OCI-LY1 (cell line): ENCODE results near the gene ERMAP.
"Not testable (repeated sequence)": the region's sequence is repeated elsewhere in the genome, so short reads cannot be mapped to it uniquely, and the experiment has no call there.

Source experiments
- H2AFZ ChIP-seq: fragments of 200-600 bp; sonication (generic), shearing (Covaris generic); 2 replicates; pipeline ENCODE4 v1.6.0; 2014; ENCODE audit warnings: antibody characterized with exemption, mild to moderate bottlenecking, low read length
- H3F3A ChIP-seq: fragments of 200-600 bp; sonication (generic), shearing (Covaris generic); 2 replicates; pipeline ENCODE4 v1.6.0; 2014; ENCODE audit warnings: mild to moderate bottlenecking, antibody characterized with exemption, low read length, moderate library complexity; ENCODE audit not compliant: insufficient read depth
- H3K27ac ChIP-seq: fragments of 200-600 bp; sonication (generic); 2 replicates; pipeline ENCODE4 v1.5.1; 2014; ENCODE audit warnings: low read length, mixed run types, mild to moderate bottlenecking, low read depth; ENCODE audit not compliant: poor library complexity, severe bottlenecking
- H3K27me3 ChIP-seq: fragments of 200-600 bp; sonication (generic); 2 replicates; pipeline ENCODE4 v1.6.0; 2014; ENCODE audit warnings: antibody characterized with exemption, mild to moderate bottlenecking, low read length, moderate library complexity; ENCODE audit not compliant: insufficient read depth
- H3K36me3 ChIP-seq: fragments of 200-600 bp; sonication (generic); 2 replicates; pipeline ENCODE4 v1.6.1; 2014; ENCODE audit warnings: mild to moderate bottlenecking, antibody characterized with exemption, low read length, moderate library complexity, mixed read lengths; ENCODE audit not compliant: insufficient read depth
- H3K4me1 ChIP-seq: fragments of 200-600 bp; sonication (generic); 2 replicates; pipeline ENCODE4 v1.5.1; 2014; ENCODE audit warnings: mild to moderate bottlenecking, low read length, moderate library complexity; ENCODE audit not compliant: insufficient read depth, severe bottlenecking
- H3K4me2 ChIP-seq: fragments of 200-600 bp; sonication (generic), shearing (Covaris generic); 2 replicates; pipeline ENCODE4 v1.6.1; 2014; ENCODE audit warnings: low read length
- H3K4me3 ChIP-seq: fragments of 200-600 bp; sonication (generic); 2 replicates; pipeline ENCODE4 v1.5.1; 2014; ENCODE audit warnings: low read length, low read depth, mild to moderate bottlenecking, mixed read lengths; ENCODE audit not compliant: poor library complexity, severe bottlenecking
- H3K79me2 ChIP-seq: fragments of 200-600 bp; shearing (Covaris generic); 2 replicates; pipeline ENCODE4 v1.6.1; 2016; ENCODE audit warnings: mixed run types, low read length, mixed read lengths; ENCODE audit not compliant: insufficient read depth
- H3K9ac ChIP-seq: fragments of 200-600 bp; sonication (generic), shearing (Covaris generic); 2 replicates; pipeline ENCODE4 v1.6.1; 2014; ENCODE audit warnings: mild to moderate bottlenecking, low read length, mixed read lengths
- H3K9me2 ChIP-seq: fragments of 200-600 bp; sonication (generic), shearing (Covaris generic); 2 replicates; pipeline ENCODE4 v1.6.1; 2014; ENCODE audit warnings: low read depth, mild to moderate bottlenecking, low read length, mixed read lengths
- H3K9me3 ChIP-seq: fragments of 200-600 bp; shearing (Covaris generic); 2 replicates; pipeline ENCODE4 v1.6.1; 2014; ENCODE audit warnings: low read length, mixed read lengths
- H4K20me1 ChIP-seq: fragments of 200-600 bp; sonication (generic), shearing (Covaris generic); 2 replicates; pipeline ENCODE4 v1.6.0; 2016; ENCODE audit warnings: mild to moderate bottlenecking, low read length; ENCODE audit not compliant: insufficient read depth
- CTCF ChIP-seq: fragments of 200-600 bp; sonication (generic), shearing (Covaris generic); IDR thresholded peaks from 2 replicates; pipeline ENCODE4 v1.5.1; 2017; ENCODE audit warnings: mild to moderate bottlenecking, antibody characterized with exemption, low read length, moderate library complexity, mixed read lengths
- EZH2 ChIP-seq: fragments of 200-600 bp; sonication (generic), shearing (Covaris generic); IDR thresholded peaks from 2 replicates; pipeline ENCODE4 v1.8.0; 2017; ENCODE audit warnings: borderline replicate concordance, mixed run types, mild to moderate bottlenecking, antibody characterized with exemption, low read length, moderate library complexity, mixed read lengths

The ERMAP gene

GRCh38 chr1:42869751-42870150, 52.8 kb downstream of the ERMAP start:
- not testable (repeated sequence) for H3F3A ChIP-seq, H3K27ac ChIP-seq, H3K4me3 ChIP-seq, H3K4me1 ChIP-seq, H3K9me2 ChIP-seq, H2AFZ ChIP-seq, H3K36me3 ChIP-seq, H3K9ac ChIP-seq, H4K20me1 ChIP-seq, H3K9me3 ChIP-seq, H3K4me2 ChIP-seq, H3K79me2 ChIP-seq, H3K27me3 ChIP-seq

GRCh38 chr1:42873108-42873507, 56.2 kb downstream of the ERMAP start:
- H3K9ac ChIP-seq, H3K4me3 ChIP-seq, H3K27ac ChIP-seq, H3K36me3 ChIP-seq, H3K9me2 ChIP-seq, H3K4me1 ChIP-seq, H3K9me3 ChIP-seq, H3K4me2 ChIP-seq, H3F3A ChIP-seq, H3K27me3 ChIP-seq, H2AFZ ChIP-seq, H3K79me2 ChIP-seq, H4K20me1 ChIP-seq: not testable (repeated sequence)

- Histone ChIP-seq H3K4me2 (no peak overlapping the region), H3K9me2 (no peaks in the 10 kb centered on the region), H3F3A (no peaks in the 10 kb centered on the region), H3K4me1 (no peaks in the 10 kb centered on the region), H3K79me2 (no peaks in the 10 kb centered on the region), H3K36me3 (no peaks in the 10 kb centered on the region), H4K20me1 (no peaks in the 10 kb centered on the region), H3K27ac (no peak overlapping the region), H3K4me3 (no peak overlapping the region), H3K9me3 (no peaks in the 10 kb centered on the region), H3K27me3 (no peaks in the 10 kb centered on the region), H2AFZ (no peak overlapping the region), H3K9ac (no peak overlapping the region)
- no peak for TF ChIP-seq CTCF
- TF ChIP-seq EZH2: no peak
These were observed 56.7 kb downstream of the ERMAP start for GRCh38 chr1:42873670-42874069.

- Histone ChIP-seq H3K27ac (no peak overlapping the region), H3K9me3 (no peaks in the 10 kb centered on the region; the same call in 1 of the 2 replicates), H3K9me2 (no peaks in the 10 kb centered on the region), H3K4me2 (no peak overlapping the region), H3K79me2 (no peaks in the 10 kb centered on the region), H3K4me1 (no peaks in the 10 kb centered on the region), H2AFZ (no peak overlapping the region), H3K36me3 (no peaks in the 10 kb centered on the region), H3K9ac (no peak overlapping the region), H4K20me1 (no peaks in the 10 kb centered on the region), H3K27me3 (no peaks in the 10 kb centered on the region), H3F3A (no peaks in the 10 kb centered on the region), H3K4me3 (no peak overlapping the region)
- TF ChIP-seq CTCF (no peak), EZH2 (no peak)
These were observed 59.1 kb downstream of the ERMAP start for GRCh38 chr1:42876009-42876408.
